ENCODE measurements around the gene LCMT1.

LCMT1 gene

GRCh38 chr16:25213709-25214397 is 102.3 kb downstream of the LCMT1 start:
- Histone ChIP-seq H3K27me3 (ENCODE audit: insufficient read depth, low read length, poor library complexity) (no peaks in the 10 kb centered on the region), H2AFZ (ENCODE audit: low read depth, low read length) (no peak overlapping the region), H3K4me1 (ENCODE audit: insufficient read depth, low read length) (no peaks in the 10 kb centered on the region), H3K9me3 (ENCODE audit: insufficient read depth, low read length, severe bottlenecking) (no peaks in the 10 kb centered on the region), H3K36me3 (ENCODE audit: insufficient read depth, low read length) (no peaks in the 10 kb centered on the region), H3K79me2 (ENCODE audit: insufficient read depth, low read length) (no peaks in the 10 kb centered on the region), H4K20me1 (ENCODE audit: insufficient read depth, low read length) (no peaks in the 10 kb centered on the region), H3K4me2 (ENCODE audit: insufficient read depth, low read length) (no peak overlapping the region), H3K27ac (ENCODE audit: low read length) (no peak overlapping the region), H3K4me3 (ENCODE audit: low read depth in 1 of 2, low read length in 2 of 2) (no peak overlapping the region), H3K9ac (ENCODE audit: low read depth, low read length) (no peak overlapping the region)
- no peak for DNase-seq
- no peak for ATAC-seq (ENCODE audit: insufficient read depth, low read depth)
- no peak for TF ChIP-seq EZH2 (IDR thresholded peaks at IDR 0.05; ENCODE audit: borderline replicate concordance, low read depth, low read length, severe bottlenecking)
- no peak for TF ChIP-seq CTCF (IDR thresholded peaks at IDR 0.05; ENCODE audit: borderline replicate concordance, extremely low read depth, low read length, poor library complexity, severe bottlenecking)

GRCh38 chr16:25217112-25217511 is 105.6 kb downstream of the LCMT1 start:
- H3K79me2 ChIP-seq (ENCODE audit: insufficient read depth, low read length): no peaks in the 10 kb centered on the region
- ATAC-seq (ENCODE audit: insufficient read depth, low read depth) (no peak), DNase-seq (no peak)
- H3K27me3 ChIP-seq (ENCODE audit: insufficient read depth, low read length, poor library complexity): no peaks in the 10 kb centered on the region
- H2AFZ ChIP-seq (ENCODE audit: low read depth, low read length): no peak overlapping the region
- H3K9ac ChIP-seq (ENCODE audit: low read depth, low read length): no peak overlapping the region
- no peak for TF ChIP-seq CTCF (IDR thresholded peaks at IDR 0.05; ENCODE audit: borderline replicate concordance, extremely low read depth, low read length, poor library complexity, severe bottlenecking)
- TF ChIP-seq EZH2 (IDR thresholded peaks at IDR 0.05; ENCODE audit: borderline replicate concordance, low read depth, low read length, severe bottlenecking): no peak
- no peaks in the 10 kb centered on the region for H3K9me3 ChIP-seq (ENCODE audit: insufficient read depth, low read length, severe bottlenecking)
- H3K4me2 ChIP-seq (ENCODE audit: insufficient read depth, low read length): no peak overlapping the region
- H3K27ac ChIP-seq (ENCODE audit: low read length): no peak overlapping the region
- H4K20me1 ChIP-seq (ENCODE audit: insufficient read depth, low read length): no peaks in the 10 kb centered on the region
- no peaks in the 10 kb centered on the region for H3K4me1 ChIP-seq (ENCODE audit: insufficient read depth, low read length)
- no peaks in the 10 kb centered on the region for H3K36me3 ChIP-seq (ENCODE audit: insufficient read depth, low read length)
- H3K4me3 ChIP-seq (ENCODE audit: low read depth in 1 of 2, low read length in 2 of 2): no peak overlapping the region

GRCh38 chr16:25217921-25218320 is 106.4 kb downstream of the LCMT1 start:
- H4K20me1 ChIP-seq (ENCODE audit: insufficient read depth, low read length): no peaks in the 10 kb centered on the region
- no peak overlapping the region for H3K4me2 ChIP-seq (ENCODE audit: insufficient read depth, low read length)
- H3K9ac ChIP-seq (ENCODE audit: low read depth, low read length): no peak overlapping the region
- no peaks in the 10 kb centered on the region for H3K4me1 ChIP-seq (ENCODE audit: insufficient read depth, low read length)
- no peak for TF ChIP-seq EZH2 (IDR thresholded peaks at IDR 0.05; ENCODE audit: borderline replicate concordance, low read depth, low read length, severe bottlenecking)
- TF ChIP-seq CTCF (IDR thresholded peaks at IDR 0.05; ENCODE audit: borderline replicate concordance, extremely low read depth, low read length, poor library complexity, severe bottlenecking): no peak
- DNase-seq: no peak
- H3K4me3 ChIP-seq (ENCODE audit: low read depth in 1 of 2, low read length in 2 of 2): no peak overlapping the region
- H2AFZ ChIP-seq (ENCODE audit: low read depth, low read length): no peak overlapping the region
- no peaks in the 10 kb centered on the region for H3K9me3 ChIP-seq (ENCODE audit: insufficient read depth, low read length, severe bottlenecking)
- H3K27ac ChIP-seq (ENCODE audit: low read length): no peak overlapping the region
- ATAC-seq (ENCODE audit: insufficient read depth, low read depth): no peak
- H3K36me3 ChIP-seq (ENCODE audit: insufficient read depth, low read length): no peaks in the 10 kb centered on the region
- H3K27me3 ChIP-seq (ENCODE audit: insufficient read depth, low read length, poor library complexity): no peaks in the 10 kb centered on the region
- no peaks in the 10 kb centered on the region for H3K79me2 ChIP-seq (ENCODE audit: insufficient read depth, low read length)
